ENCODE measurements around the gene USH2A.

- no peak for TF ChIP-seq CTCF (IDR thresholded peaks at IDR 0.05)
- no peak for TF ChIP-seq POLR2A (IDR thresholded peaks at IDR 0.05)
- TF ChIP-seq POLR2AphosphoS5 (IDR thresholded peaks at IDR 0.05) = no peak
- TF ChIP-seq EP300 (IDR thresholded peaks at IDR 0.05; ENCODE audit: low read depth) = no peak
Measured at GRCh38 chr1:216024546-216024945, 398.7 kb downstream of the USH2A start.

Measured in transverse colon (tissue), 4 donors.